Islet precursor cell (in vitro differentiated cells): ENCODE results near the gene SLC26A1.
"Not testable (repeated sequence)": the region's sequence is repeated elsewhere in the genome, so short reads cannot be mapped to it uniquely, and the experiment has no call there.

Experiments used
- DNase-seq: peaks from one replicate; pipeline ENCODE4 v3.0.0-alpha.2; 2018

SLC26A1 gene

DNA sequence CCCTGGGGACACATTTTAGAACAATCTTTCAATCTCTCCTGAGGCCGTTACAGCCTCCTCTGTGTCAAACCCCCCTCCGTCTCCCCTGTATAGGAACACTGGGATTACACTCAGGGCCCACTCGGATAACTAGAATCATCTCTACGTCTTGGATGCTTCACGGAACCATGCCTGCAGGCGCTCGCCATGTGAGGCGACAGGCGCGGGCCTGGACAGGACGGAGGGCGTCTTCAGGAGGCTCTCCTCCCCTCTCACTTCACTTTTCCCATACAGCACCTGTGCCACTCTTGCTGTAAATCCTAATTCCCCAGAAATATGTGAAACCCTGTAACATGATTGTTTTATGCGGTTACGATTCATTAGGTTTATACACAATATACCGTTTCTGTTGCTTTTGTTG, 10.4 kb downstream of the SLC26A1 start:
- no peak for DNase-seq

DNA sequence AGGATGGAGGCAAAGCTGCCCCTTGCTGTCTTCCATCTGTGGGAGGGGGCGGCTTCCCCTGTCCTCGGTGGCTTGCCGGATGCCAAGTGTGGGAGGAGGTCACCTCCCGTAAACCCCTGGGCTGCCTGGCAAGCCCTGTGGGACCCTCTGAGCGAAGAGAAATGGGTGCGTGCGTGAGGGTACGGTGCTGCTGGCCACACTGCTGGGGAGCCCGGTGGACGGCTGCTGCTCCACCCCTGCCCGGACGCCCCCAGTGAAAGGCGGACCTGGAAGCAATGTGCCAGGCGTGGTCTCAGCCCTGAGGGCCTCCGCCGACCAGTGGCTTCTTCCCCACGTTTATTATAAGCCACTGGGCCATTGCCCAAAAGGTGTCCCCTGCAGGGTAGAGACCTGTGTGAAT, 10.9 kb downstream of the SLC26A1 start:
- no peak for DNase-seq

- peak; percentile 77 for DNase-seq
Observed at GRCh38 chr4:978957-979701, 14.1 kb downstream of the SLC26A1 start.

DNA sequence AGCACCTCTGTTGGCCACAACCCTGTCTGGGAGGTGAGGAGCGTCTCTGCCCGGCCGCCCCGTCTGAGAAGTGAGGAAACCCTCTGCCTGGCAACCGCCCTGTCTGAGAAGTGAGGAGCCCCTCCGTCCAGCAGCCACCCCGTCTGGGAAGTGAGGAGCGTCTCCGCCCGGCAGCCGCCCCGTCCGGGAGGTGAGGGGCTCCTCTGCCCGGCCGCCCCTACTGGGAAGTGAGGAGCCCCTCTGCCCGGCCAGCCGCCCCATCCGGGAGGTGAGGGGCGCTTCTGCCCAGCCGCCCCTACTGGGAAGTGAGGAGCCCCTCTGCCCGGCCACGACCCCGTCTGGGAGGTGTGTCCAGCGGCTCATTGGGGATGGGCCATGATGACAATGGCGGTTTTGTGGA, 17.2 kb downstream of the SLC26A1 start:
- DNase-seq: not testable (repeated sequence)

- no peak for DNase-seq
Observed at GRCh38 chr4:974668-975067, 18.5 kb downstream of the SLC26A1 start.

GRCh38 chr4:973431-974397, 19.5 kb downstream of the SLC26A1 start, which contains the start of gene DGKQ:
TSS of gene DGKQ (minus strand) at chr4:973569. CDS start at chr4:973482, 87 bp downstream.
- peak; percentile 89 for DNase-seq

DNA sequence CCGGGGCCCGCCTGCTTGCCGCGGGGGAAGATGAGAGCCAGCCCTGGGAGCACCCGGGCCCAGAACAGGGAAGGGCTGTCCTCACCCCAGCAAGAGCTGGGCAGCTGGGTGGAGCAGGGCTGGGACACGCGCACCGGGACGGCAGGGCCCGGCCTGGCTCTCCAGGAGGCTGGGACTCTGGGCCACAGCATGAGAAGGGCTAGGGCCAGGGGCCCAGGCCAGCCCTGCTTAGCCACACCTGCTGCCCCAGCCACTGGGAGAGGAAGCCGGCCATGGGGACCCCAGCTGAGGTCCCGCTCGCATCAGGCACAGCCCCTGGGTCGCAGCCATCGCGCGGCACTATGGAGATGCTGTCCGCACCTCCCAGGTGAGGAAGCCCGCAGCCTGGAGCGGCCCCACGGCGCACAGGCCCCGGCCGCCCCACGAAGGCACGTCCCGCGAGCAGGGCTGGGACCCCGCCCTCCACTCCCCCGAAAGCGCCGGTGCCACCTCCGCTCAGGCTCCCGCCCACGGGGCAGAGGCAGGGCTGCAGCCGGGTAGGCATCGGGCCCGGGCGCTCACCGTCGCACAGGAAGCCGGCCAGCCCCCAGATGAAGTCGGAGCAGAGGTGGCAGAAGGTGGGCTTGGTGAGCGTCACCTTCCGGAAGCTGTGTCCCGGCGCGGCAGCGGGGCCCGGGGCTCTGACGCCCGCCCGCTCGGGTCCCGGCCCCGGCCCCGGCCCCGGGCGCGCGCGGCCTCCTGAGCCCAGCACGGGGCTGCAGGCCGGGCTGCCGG, 20.4 kb downstream of the SLC26A1 start:
- DNase-seq: no peak

DNA sequence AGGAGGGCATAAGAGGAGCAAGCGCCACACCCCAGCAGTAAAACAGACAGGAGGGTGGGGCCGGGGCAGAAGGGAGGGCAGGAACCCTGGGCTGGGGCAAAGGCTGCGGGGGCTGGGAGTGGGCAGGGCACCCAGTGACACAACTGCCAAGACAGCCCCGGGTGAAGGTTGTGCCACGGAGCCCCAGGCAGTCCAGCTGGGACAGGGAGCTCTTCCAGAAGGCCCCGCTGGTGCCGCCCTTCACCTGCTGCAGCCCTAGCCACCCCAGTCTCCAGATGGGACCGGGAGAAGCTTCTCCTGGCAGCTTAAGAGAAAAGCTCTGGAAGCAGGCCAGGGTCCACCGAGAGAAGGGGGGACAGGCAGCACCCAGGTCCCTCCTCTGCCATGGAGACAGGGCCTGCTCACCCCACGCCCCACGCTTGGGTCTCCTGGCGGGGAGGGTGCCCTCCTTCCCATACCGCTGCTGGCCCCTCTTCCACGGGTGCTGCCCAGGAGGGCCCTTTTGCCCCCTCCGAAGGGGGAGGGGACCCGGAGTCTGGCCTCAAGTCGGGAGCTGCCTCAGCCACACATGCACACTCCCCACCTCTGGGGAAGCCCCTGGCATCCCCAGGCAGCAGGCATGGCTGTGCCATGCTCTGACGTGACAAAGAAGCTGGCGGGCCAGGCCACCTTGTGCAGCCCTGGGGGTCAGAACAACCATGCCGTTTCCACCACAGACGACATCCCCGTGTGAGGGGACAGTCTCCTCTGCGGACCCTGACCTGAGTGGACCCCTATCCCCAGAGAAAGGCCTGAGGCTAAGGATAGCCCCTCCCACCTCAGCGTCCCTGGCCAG, 21.3 kb downstream of the SLC26A1 start:
- no peak for DNase-seq

DNA sequence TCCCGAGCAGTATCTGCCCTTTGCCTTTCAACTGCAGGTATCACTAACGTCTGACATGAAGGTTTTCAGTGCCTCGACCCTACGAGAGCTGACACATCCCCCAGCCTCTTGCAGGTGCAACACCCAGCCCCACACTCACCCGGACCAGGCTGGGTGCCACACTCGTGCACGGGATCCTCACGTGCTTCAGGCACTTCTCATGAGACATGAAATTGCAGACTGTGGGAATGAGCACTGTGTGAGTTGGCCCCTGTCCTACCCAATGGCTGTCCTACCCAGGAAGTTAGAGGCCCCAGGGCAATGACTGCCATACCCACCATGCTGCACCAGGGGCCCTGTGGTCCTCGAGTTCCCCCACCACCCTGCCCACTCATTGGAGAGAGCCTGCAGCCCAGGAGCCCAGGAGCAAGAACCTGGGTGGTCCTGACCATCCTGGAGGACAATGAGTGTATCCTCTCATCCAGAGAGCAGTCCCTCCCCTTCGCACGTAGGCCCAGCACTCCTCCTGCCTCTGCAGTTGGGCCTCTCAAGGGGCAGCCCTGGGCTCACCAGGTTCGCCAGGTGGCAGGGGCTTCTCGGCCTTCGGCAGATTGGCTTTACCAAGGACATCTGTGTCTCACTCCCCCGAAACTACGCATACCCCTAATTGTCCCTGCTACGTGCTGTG, 22.2 kb downstream of the SLC26A1 start:
- no peak for DNase-seq

- no peak for DNase-seq
Observed at GRCh38 chr4:970046-970745, 23.0 kb downstream of the SLC26A1 start.

GRCh38 chr4:968621-969394, 24.4 kb downstream of the SLC26A1 start:
- DNase-seq: no peak

DNA sequence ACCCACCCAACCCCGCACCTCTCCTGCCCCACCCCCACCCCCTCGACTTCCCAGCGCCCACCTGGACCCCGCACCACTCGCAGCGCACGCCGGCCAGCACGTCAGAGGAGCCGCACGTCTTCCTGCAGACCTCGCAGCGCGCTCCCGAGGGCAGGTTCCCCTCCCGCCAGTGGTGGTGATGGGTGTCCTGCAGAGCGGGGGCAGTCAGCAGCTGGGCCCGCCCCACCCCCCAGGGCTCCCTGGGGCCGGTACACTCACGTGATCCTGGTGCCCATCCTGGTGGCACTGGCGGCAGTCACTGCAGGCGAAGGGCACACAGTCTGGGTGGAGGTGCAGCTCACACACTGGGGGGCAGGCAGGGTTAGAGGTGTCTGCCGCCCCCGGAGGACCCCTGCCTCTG, 25.0 kb downstream of the SLC26A1 start:
- no peak for DNase-seq

DNA sequence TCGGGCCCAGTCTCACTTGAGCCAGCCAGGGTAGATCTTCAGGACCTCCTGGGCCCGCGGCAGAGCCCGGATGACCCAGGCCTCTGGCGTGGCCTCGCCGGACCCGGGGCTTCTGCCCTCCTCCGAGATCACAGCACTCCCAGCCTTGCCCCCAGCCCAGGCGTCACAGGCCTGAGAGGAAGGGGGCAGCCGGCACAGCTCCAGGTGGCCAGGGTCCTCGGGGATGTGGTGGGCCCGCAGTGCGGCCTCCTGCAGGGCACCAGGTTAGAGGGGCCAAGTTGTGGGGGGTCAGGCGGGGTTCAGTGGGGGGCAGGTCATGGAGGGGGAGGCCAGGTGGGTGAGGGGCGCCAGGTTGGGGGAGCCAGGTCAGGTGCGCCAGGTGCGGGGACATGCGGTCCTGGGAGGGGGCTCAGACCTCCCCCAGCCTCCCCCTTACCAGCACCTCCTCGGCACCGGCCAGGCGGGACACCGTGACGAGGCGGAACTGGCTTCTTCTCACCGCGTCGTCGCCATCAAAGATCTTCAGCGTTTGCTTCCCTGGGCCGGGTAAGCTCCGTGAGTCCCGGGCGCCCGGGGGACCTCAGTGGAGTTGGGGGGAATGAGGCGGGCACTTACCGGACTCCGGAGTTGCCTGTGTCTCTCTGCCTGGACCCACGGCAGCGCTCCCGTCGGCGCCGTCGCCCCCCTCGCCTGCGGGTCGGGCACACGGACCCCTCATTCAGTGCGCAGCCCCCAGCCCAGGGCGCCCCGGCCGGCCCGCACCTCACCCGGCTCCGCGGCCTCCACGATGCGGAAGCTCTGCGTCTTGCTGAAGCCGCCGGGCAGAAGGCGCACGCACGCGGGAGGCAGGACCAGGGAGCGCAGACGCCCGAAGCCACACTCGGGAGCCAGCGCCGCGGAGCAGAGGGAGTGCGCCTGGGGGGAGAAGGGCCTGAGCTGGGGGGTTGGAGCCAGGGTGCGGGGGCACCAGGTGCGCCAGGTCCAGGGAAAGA, 25.8 kb downstream of the SLC26A1 start:
- no peak for DNase-seq

DNA sequence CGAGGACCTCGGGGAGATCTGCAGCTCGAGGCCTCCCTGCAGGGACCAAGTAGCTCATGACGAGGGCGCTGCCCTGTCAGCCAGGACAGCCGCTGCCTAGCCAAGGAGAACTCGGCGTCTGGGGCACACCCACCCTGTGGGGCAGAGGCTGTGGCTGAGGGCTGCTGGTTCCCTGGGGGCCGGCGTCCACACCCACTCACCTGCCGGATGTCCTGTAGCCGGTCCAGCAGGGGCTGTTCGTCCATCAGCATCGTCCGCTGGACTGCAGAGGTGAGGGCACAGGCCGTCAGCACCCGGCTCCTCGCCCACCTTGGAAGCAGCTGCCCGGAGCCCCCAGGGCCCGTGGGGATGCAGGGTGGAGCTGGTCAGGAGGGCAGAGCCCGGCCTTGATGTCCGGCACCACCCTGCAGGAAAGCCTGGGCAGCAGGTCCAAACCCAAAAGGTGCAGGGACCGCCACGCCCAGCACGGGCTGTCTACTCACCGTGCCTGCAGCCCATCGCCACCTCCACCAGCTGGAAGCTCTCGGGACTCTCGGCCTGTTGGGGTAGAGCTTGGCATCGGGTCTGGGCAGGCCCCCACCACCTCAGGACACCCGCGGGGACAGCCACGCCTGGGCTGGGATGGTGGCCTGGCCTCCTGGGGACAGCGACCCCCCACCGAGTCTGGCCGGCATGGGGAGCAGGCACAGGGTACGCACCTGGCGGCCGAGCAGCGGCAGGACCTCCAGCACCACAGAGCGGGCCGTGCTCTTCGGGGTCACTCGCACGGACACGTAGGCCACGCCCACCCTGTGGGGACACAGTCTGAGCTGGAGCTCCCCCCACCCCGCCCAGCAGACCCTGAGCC, 26.7 kb downstream of the SLC26A1 start:
- no peak for DNase-seq

DNA sequence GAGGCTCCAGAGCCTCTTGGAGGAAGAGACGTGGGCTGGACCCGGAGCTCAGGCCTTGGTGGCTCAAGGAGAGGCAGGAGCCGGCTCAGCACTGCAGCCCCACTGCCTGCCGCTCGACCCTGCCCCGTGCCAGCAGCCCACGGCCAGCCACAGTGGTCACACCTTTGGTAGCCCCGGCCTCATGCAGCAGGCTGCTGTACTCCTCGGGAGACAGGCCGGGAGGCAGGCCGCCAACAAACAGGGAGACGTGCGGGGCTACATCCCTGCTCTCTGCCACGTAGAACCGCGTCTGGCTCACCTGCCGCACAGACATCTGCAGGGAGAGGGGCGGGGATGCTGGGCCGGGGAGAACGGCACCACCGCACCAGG, 27.5 kb downstream of the SLC26A1 start:
- DNase-seq: no peak

GRCh38 chr4:965048-965765, 28.0 kb downstream of the SLC26A1 start:
- no peak for DNase-seq

DNA sequence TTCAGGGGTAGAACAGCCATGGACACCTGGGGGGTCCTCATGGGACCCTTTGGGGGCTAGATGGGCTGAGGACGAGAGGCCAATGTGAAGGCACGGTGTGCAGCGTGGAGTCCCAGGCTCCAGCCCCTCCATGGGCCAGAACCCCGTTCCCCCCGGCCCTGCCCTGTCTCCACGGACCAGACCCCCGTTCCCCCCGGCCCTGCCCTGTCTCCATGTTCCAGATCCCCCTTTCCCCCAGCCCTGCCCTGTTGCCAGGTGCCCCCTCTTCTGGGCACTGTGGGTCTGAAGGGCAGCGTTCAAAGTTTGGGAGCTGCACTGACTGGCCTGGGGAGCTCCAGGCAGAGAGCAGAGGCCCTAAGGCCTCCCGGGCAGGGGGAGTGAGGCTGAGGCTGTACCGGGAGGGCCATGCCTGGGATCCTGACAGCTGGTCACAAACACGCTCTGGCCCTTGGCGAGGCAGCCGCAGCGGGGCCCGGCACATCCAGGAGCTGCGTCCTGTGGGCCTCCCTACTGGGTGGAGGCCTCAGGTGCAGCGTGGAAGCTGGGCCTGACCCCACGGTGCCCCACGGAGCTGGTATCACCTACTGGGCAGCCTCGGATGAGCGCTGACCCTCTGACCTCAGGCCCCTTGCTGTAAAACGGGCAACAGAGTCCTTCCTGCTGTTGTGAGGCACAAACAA, 28.7 kb downstream of the SLC26A1 start:
- no peak for DNase-seq
